ENCODE results near the gene MSH2. TPM values are rescaled to one million over a fixed set of nuclear protein-coding genes. Genes with fewer than 3 reads are reported as not detected.
A peak's percentile ranks its signal among the peaks of the same experiment; 100 is the strongest.

Gene MSH2
- total and polyA plus RNA-seq, 3 donors from 2014 or later = 23.5 to 25.3 (median 24.3) TPM

- no peaks in the 10 kb centered on the region for H3K27me3 ChIP-seq
- peak; percentile 63 for DNase-seq
- intact Hi-C loops (cut with DNase I; ENCODE audit: low total_unique reads) = no loop called here
- TF ChIP-seq POLR2A (IDR thresholded peaks at IDR 0.05) (no peak), CTCF (IDR thresholded peaks at IDR 0.05) (no peak)
- H3K4me3 ChIP-seq = no peak overlapping the region
- peaks cover 3% of the 10 kb centered on the region for H3K4me1 ChIP-seq
- H3K9me3 ChIP-seq = no peaks in the 10 kb centered on the region
- no peaks in the 10 kb centered on the region for H3K36me3 ChIP-seq (ENCODE audit: low read depth, missing control alignments)
- WGBS, 2 donors = 74 to 77% methylated on average over 16 of the region's 16 CpGs
- no peak overlapping the region for H3K27ac ChIP-seq
Measured at GRCh38 chr2:47530105-47530760, 127.3 kb downstream of the MSH2 start.

GRCh38 chr2:47531378-47532042 lies 128.6 kb downstream of the MSH2 start:
- TF ChIP-seq CTCF (IDR thresholded peaks at IDR 0.05) (no peak), POLR2A (IDR thresholded peaks at IDR 0.05) (no peak)
- Histone ChIP-seq H3K36me3 (ENCODE audit: low read depth, missing control alignments) (no peaks in the 10 kb centered on the region), H3K4me1 (peaks cover 3% of the 10 kb centered on the region), H3K4me3 (no peak overlapping the region), H3K27me3 (no peaks in the 10 kb centered on the region), H3K27ac (no peak overlapping the region), H3K9me3 (no peaks in the 10 kb centered on the region)
- no peak for DNase-seq
- WGBS, 2 donors = 92 to 93% methylated on average over 5 of the region's 5 CpGs
- intact Hi-C loops (cut with DNase I; ENCODE audit: low total_unique reads) = no loop called here

MicroRNAs within 50 kb of the gene (microRNA counts, 767-probe panel; counts per million panel counts)
- 0 to 152 counts per million in 2 donors for microRNA hsa-miR-559

Small RNAs within 50 kb of the gene (microRNA-seq; reads per million reads assigned to microRNA genes)
- 0 reads per million in 2 donors for gene MIR559 (ENCODE audit: borderline number of aligned reads in 2 of 2, borderline replicate concordance in 1 of 2)

Small RNAs within 50 kb of the gene (small RNA-seq; reads per million reads assigned to genes)
- gene MIR559 = 0 reads per million in 2 donors
- gene RF00017 = 0 reads per million in 2 donors
- gene RN7SKP119 = 0 to 0.09 reads per million in 2 donors

Other genes starting within 250 kb of the MSH2 start
- gene STPG4, start 247.8 kb upstream of the MSH2 start, total RNA-seq = 1 to 10 TPM; 3.0 to 8.5 TPM
- gene STPG4, start 247.8 kb upstream of the MSH2 start, polyA plus RNA-seq (ENCODE audit: insufficient read depth, low read depth, low replicate concordance) = 19.4 TPM
- 100 to 1,000 TPM; 610 to 654 TPM for gene CALM2, start 226.6 kb upstream of the MSH2 start, total RNA-seq
- gene CALM2, start 226.6 kb upstream of the MSH2 start, polyA plus RNA-seq (ENCODE audit: insufficient read depth, low read depth, low replicate concordance) = 1,336 TPM
- 10 to 100 TPM; 32.1 to 32.8 TPM for gene EPCAM, start 33.8 kb upstream of the MSH2 start, total RNA-seq
- 54.5 TPM for gene EPCAM, start 33.8 kb upstream of the MSH2 start, polyA plus RNA-seq (ENCODE audit: insufficient read depth, low read depth, low replicate concordance)
- 1 to 10 TPM; 1.1 to 1.4 TPM for gene KCNK12, start 167.8 kb downstream of the MSH2 start, total RNA-seq
- gene KCNK12, start 167.8 kb downstream of the MSH2 start, polyA plus RNA-seq (ENCODE audit: insufficient read depth, low read depth, low replicate concordance) = 0.69 TPM